Measurements from ENCODE around the gene PPIB. TPM values are rescaled to one million over a fixed set of nuclear protein-coding genes. Genes with fewer than 3 reads are reported as not detected.

Gene PPIB
- polyA plus RNA-seq, 6 donors from 2014 or later = 419 to 599 (median 451) TPM

Other genes starting within 250 kb of the PPIB start
- 10 to 100 TPM in 1 of 6 donors, 1 to 10 TPM in 2, under 1 TPM in 3; 0.69 to 10.3 (median 0.96) TPM for gene DAPK2, start 116.5 kb downstream of the PPIB start, polyA plus RNA-seq (ENCODE audit: low read depth in 6 of 6)
- 100 to 1,000 TPM; 260 to 473 (median 320) TPM for gene CIAO2A, start 69.2 kb downstream of the PPIB start, polyA plus RNA-seq (ENCODE audit: low read depth in 6 of 6)
- gene SNX1, start 67.0 kb downstream of the PPIB start, polyA plus RNA-seq (ENCODE audit: low read depth in 6 of 6) = 100 to 1,000 TPM in 2 of 6 donors, 10 to 100 TPM in 4; 56.3 to 109 (median 78.0) TPM
- 10 to 100 TPM; 55.7 to 95.8 (median 59.7) TPM for gene SNX22, start 11.3 kb downstream of the PPIB start, polyA plus RNA-seq (ENCODE audit: low read depth in 6 of 6)
- 10 to 100 TPM in 5 of 6 donors, 1 to 10 TPM in 1; 1.2 to 26.0 (median 15.4) TPM for gene CSNK1G1, start 193.2 kb upstream of the PPIB start, polyA plus RNA-seq (ENCODE audit: low read depth in 6 of 6)
- gene PCLAF, start 218.4 kb upstream of the PPIB start, polyA plus RNA-seq (ENCODE audit: low read depth in 6 of 6) = 1 to 10 TPM in 1 of 6 donors, under 1 TPM in 2, not detected in 3; 0.48 to 1.5 (median 0.74) TPM
- gene TRIP4, start 224.8 kb upstream of the PPIB start, polyA plus RNA-seq (ENCODE audit: low read depth in 6 of 6) = 10 to 100 TPM; 23.6 to 32.6 (median 27.2) TPM